ENCODE measurements around the gene FAAP100.

FAAP100 gene

GRCh38 chr17:81524865-81525159 lies 27.3 kb downstream of the FAAP100 start:
- DNase-seq (ENCODE audit: low read depth): no peak

GRCh38 chr17:81524039-81524864 lies 27.9 kb downstream of the FAAP100 start:
- no peak for DNase-seq (ENCODE audit: low read depth)

DNA sequence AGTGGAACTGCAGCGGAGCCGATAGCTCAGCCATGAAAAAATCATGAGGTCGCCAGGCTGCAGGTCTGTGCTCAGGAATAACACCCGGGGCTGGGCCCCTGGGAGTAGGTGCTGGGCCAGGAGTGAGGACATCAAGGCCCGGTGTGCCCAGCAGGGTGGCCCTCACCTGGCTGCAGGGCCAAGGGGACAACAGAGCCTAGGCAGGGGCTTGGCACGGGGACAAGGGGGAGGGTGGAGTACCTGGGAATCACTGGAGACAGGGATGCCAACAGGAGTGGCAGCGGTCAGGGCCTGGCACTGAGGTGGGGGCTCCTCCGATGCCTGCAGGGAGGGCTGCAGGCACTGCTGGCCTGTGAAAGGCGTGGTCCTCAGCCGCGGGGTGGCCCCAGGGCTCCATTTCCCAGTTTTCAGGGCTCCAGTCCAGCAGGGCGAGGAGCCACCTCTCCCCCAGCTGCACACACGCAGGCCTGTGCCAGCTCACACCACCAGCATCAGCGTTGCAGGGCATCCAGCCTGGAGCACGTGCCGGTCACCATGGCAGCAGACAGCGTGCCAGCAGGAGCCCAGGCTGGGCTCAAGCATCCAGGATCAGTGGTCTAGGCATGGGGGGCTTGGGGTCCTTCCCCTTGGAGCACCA lies 28.6 kb downstream of the FAAP100 start:
- no peak for DNase-seq (ENCODE audit: low read depth)

DNA sequence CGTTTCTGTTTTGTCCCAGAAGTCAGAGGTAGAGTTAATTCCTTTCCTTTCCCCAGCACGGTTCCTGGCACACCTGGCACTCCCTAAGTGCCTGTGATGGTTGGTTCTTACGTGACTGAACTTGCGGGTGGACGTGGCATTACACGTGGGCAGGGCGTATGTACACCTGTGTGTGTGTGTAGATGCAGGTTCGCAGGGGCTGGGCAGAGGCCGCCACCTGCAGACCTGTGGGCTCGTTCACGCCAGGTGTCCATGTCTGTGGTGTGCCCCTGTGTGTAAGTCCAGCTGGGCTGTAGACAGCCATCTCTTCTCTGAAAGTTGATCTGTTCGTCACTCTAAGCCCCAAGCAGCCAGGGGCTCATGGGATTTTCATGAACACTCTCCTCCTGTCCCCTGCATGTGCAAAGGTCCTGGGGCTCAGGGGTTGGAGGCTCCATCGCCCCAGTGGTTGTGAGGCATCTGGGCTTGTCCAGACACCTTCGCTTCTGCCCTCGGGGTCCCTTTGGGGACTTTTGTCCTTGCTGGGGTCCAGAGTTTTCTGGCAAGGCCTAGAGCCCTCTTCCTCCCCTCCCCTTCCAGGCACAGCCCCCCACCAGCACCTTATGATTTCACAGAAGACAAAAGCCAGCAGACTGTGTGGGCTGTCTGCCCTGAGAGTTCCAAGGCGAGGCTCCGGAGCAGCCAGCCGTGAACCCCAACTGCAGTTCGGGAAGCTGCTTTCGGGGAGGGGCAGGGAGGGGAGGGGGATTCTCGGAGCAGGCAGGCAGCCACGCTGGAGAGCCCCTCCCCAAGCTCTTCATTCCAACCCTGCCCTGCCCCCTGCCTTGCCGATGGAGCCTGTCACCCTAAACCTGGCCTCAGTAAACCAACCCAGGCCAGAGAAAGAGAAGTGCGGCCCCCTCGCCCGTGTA lies 29.4 kb downstream of the FAAP100 start:
- no peak for DNase-seq (ENCODE audit: low read depth)

DNA sequence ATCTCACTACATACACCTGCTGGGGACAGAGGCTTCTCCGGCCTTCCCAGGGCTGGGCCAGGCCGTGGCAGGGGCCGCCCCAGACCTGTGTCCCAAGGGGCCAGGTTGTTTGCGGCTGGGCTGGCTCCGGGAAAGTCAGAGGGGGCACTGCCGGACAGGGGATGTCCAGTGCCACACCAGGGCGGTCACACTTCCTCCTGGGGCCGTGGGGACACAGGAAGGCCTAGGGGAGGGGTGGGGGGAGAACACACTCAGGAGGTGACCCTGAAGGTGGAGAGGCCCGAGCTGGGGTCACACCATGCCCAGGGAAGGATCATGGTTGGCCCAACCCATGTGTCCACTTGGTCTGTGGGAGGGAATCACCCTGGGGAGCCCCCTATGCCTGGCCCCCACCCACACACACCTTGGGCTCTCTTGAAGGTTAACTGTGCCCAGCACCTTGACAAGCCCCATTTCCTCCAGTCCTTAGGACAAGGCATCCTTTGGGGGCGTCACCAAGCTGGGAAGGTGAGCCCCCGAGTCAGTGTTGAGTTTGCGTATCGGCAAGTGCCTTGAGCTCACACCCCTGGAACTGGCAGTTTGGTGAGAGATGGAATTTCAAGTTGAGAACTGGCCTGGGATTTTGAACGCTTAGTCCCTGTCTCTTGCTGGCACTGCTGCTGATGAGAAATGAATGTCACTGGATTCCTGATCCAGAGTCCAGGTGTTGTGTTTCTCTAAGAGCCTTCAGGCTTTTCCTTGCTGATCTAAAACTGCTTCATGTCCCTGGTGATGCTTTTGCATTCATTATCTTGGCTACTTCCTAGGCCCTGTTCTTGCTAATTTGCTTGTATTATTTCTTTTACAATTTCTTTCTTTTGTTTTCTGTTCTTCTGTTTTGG lies 31.9 kb downstream of the FAAP100 start:
- no peak for DNase-seq (ENCODE audit: low read depth)

GRCh38 chr17:81519284-81520020 lies 32.7 kb downstream of the FAAP100 start:
- DNase-seq (ENCODE audit: low read depth): peak; percentile 51

DNA sequence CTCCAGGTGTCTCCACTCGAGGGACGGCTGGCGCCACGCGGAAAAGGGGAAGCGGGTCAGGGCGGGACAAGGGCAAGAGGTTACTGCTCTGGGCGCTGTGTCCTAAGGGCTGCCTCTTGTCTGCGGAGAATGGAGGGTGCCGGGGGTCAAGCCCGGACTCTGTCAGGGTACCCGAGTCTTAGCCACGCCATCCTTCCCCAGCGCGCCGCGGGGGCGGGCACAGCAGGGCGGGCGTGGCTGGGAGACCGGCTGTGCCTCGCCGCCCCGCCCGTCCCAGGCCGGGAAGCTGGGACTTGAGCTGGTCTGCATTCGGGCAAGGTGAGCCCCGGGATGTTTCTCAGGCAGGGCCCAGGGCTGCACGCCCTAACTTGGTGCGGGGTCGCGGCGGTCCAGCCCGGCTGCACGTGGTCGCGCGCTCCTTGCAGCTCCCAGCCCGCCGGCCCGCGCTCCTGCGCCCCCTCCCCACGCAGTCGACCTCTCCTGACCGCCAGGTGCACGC lies 33.3 kb downstream of the FAAP100 start:
- DNase-seq (ENCODE audit: low read depth): no peak

GRCh38 chr17:81518113-81518784 lies 33.9 kb downstream of the FAAP100 start:
- no peak for DNase-seq (ENCODE audit: low read depth)

- no peak for DNase-seq (ENCODE audit: low read depth)
Observed at GRCh38 chr17:81517339-81518112, 34.6 kb downstream of the FAAP100 start.

DNA sequence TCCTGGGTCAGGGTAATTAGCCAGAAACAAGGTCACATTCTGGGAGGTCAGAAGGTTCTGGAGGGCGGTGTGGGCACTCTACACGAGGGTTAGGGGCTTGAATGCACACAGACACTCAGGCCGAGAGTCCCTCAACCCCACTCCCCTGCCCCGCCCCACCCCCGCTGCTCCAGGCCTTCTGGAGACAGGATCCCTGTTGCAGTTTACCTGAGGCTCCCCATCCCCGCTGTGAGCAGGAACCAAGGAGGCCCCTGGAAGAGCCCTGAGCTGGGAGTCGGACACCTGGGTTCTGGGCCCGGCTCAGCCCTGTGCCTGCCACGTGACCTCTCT lies 35.2 kb downstream of the FAAP100 start:
- no peak for DNase-seq (ENCODE audit: low read depth)

DNA sequence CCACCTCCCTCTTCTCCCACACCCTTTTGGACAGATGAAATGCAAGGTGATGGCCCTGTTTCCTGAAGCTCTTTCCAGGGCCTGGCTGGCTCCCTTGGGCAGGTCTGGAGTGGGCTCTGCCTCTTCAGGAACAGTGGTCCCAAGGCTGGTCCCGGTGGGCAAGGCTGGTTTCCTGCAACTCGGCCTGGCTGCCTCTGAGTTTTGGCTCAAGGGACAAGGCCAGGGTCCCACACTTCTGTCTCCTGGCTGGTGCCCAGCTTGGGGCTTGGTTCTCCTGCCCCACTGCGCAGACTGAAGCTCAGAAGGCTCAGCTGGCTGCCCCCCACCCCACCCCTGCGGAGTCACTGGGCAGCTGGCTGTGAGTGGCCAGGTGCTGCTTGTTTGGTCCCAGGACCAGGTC lies 35.7 kb downstream of the FAAP100 start:
- no peak for DNase-seq (ENCODE audit: low read depth)

DNA sequence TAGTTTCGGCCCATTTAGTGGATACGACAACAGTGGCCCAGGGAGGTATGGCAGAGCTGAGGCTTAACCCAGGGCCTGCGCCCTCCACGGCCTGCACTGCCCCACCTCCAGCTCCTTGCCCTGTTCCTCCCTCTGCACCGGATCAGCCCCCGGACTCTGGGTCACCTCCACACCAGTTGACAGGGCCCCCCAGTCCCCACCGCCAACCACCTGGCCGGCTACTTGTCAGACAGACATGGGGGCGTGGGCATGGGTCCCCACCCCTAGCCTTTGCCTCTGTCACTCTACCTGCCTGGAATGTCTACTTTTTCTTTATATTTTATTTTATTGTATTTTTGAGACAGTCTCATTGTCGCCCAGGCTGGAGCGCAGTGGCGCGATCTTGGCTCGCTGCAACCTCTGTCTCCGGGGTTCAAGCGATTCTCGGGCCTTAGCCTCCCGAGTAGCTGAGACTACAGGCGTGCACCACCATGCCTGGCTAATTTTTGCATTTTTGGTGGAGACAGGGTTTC lies 36.6 kb downstream of the FAAP100 start:
- DNase-seq (ENCODE audit: low read depth): no peak

GRCh38 chr17:81514739-81515529 lies 37.2 kb downstream of the FAAP100 start:
- DNase-seq (ENCODE audit: low read depth): peak; percentile 61

DNA sequence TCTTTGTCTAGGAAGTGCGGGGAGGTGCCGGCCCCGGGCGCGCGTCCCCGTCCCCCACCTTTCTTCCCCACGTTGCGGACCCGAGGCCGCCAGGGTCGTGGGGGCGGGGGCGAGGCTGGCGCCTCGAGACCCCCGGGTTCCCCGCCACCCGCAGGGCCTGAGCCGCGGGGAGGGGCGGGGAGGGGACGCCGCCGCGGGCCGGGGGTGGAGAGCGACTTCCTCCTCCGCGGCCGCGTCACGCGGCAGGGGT lies 37.7 kb downstream of the FAAP100 start:
- no peak for DNase-seq (ENCODE audit: low read depth)

- DNase-seq (ENCODE audit: low read depth): no peak
Observed at GRCh38 chr17:81513753-81514488, 38.2 kb downstream of the FAAP100 start.

GRCh38 chr17:81513372-81513752 lies 38.8 kb downstream of the FAAP100 start:
- DNase-seq (ENCODE audit: low read depth): peak; percentile 48

DNA sequence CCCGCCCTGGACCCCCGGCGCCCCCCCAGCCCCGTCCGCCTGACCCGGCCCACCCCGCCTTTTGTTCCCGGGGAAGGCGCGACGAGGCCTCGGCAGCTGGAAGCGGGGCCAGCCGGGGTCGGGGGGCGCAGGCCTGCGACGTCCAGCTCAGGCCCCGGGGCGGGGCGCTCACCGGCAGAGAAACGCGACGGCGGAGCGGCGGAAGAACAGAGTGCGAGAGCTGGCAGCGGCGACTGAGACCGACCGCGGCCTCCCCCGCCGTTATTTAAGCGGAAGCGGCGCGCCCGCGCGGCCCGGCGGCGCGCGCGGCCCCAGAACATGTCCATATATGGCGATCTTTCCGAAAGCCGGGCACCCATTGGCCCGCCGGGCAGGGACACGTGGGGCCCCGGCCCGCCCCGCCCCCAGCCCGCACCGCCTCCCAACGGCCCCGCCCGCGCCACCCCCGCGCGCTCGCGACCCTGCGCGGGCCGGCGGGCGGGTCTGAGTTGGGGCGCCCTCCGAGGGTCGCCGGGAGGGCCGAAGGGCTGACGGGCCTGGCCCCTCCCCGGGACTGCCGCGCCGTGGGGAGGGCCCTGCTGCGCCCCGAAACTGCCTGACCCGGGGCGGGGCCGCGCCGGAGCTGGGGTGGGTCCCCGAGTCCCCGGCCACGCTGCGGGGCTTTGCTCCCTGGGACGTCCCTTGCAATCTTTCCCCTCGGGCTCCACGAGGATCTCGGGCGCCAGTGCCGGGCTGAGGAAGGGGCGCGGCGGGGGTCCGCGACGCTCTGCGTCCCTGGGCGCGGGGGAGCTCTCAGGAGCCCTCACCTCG lies 39.4 kb downstream of the FAAP100 start, which contains the start of gene ACTG1:
Gene ACTG1 (minus strand): TSS at position 238 of the 810 bp plus-strand sequence. CDS start 445 bp downstream, outside the sequence.
- DNase-seq (ENCODE audit: low read depth): peak; percentile 88

Measured in stimulated activated CD8-positive, alpha-beta memory T cell treated with anti-CD3 and anti-CD28 coated beads, Interleukin-12 subunit alpha, Interleukin-12 subunit beta, amount 100 ng/mL, for 1 hour (primary cell).